HG03521 (cell line): Measurements from ENCODE around the gene KIAA2012.

Experiments
- ATAC-seq: cut with Tn5 transposase; IDR thresholded peaks from one replicate; pipeline ENCODE4 v1.9.1; 2021; ENCODE audit warnings: mild to moderate bottlenecking, moderate library complexity; ENCODE audit not compliant: unreplicated experiment

Gene KIAA2012

GRCh38 chr2:202142540-202142939 is 69.5 kb downstream of the KIAA2012 start:
- ATAC-seq, result no peak

GRCh38 chr2:202147775-202148174 is 74.7 kb downstream of the KIAA2012 start:
- ATAC-seq, result no peak

- ATAC-seq, result no peak
Measured at GRCh38 chr2:202148515-202149154, 75.6 kb downstream of the KIAA2012 start.

- ATAC-seq, result no peak
Measured at GRCh38 chr2:202149155-202149762, 76.2 kb downstream of the KIAA2012 start.

- no peak for ATAC-seq
Measured at GRCh38 chr2:202149936-202150335, 76.9 kb downstream of the KIAA2012 start.

- ATAC-seq, result no peak
Measured at GRCh38 chr2:202152104-202152715, 79.2 kb downstream of the KIAA2012 start.

- ATAC-seq, result no peak
Measured at GRCh38 chr2:202154613-202155012, 81.6 kb downstream of the KIAA2012 start.

- no peak for ATAC-seq
Measured at GRCh38 chr2:202157211-202157990, 84.3 kb downstream of the KIAA2012 start.

- ATAC-seq, result no peak
Measured at GRCh38 chr2:202158796-202159195, 85.7 kb downstream of the KIAA2012 start.

- no peak for ATAC-seq
Measured at GRCh38 chr2:202161151-202161835, 88.2 kb downstream of the KIAA2012 start.

GRCh38 chr2:202164411-202164810 is 91.4 kb downstream of the KIAA2012 start:
- no peak for ATAC-seq

- ATAC-seq, result no peak
Measured at GRCh38 chr2:202165208-202165607, 92.2 kb downstream of the KIAA2012 start.

- ATAC-seq, result no peak
Measured at GRCh38 chr2:202165945-202166344, 92.9 kb downstream of the KIAA2012 start.

- ATAC-seq, result no peak
Measured at GRCh38 chr2:202169131-202169530, 96.1 kb downstream of the KIAA2012 start.

- ATAC-seq, result no peak
Measured at GRCh38 chr2:202169832-202170424, 96.9 kb downstream of the KIAA2012 start.

GRCh38 chr2:202171241-202171825 is 98.3 kb downstream of the KIAA2012 start:
- no peak for ATAC-seq

- no peak for ATAC-seq
Measured at GRCh38 chr2:202172439-202173211, 99.6 kb downstream of the KIAA2012 start.

- no peak for ATAC-seq
Measured at GRCh38 chr2:202178346-202178958, 105.4 kb downstream of the KIAA2012 start.

- no peak for ATAC-seq
Measured at GRCh38 chr2:202184557-202184956, 111.5 kb downstream of the KIAA2012 start.
